ENCODE data around the gene AKT2. TPM values are rescaled to one million over a fixed set of nuclear protein-coding genes. Genes with fewer than 3 reads are reported as not detected.

AKT2 gene
- total RNA-seq, 4 donors from 2014 or later: 63.2 to 266 (median 138) TPM

DNA sequence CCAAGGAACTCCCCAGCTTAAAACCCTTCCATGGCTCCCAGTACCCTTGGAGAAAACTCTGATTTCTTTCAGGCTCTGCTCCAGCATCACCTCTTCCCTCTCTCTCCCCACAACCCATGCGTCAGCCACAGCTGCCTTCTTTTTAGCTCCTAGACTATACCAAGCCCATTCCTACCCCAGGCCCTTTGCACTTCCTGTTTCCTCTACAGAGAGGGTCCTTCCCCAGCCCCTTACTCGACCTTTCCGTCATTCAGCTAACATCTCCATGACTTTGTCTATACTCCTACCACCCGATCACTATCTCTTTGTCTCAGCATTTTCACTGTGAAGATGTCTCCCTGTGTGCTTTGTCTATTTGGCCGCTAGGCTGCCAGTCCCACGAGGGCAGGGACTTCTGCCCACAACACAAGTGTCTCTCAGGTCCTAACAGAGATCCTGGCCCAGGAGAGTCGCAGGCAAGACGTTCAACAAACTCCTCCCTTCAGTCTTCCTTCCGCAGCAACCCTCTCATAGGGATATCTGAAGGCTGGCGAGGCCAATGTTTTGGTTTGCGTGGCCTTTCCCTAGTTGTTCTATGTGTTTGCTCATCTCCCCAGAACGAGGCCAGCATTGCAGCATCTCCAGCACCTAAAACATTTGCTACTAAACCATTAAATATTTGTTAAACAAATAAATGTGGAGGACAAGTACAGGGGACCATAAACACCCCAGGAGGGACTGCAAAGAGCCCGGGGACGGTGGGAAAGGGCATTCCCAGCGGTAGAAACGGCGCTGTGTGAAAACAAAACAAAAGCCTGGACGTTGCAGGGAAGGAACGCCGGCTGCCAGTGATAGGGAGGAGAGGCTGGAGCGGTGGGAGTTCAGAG is 59.5 kb downstream of the AKT2 start:
- H3K9me3 ChIP-seq: no peaks in the 10 kb centered on the region
- DNase-seq: no peak
- peaks cover 63% of the 10 kb centered on the region for H3K27me3 ChIP-seq
- WGBS, 2 donors (ENCODE audit: low coverage in 1 of 2): 26 to 35% methylated on average over 13 to 21 of the region's 21 CpGs
- H3K4me1 ChIP-seq: peaks cover 7 to 18% (median 17%) of the 10 kb centered on the region in 4 donors
- H3K4me3 ChIP-seq: peak overlapping the region in 2 of 4 donors; percentile 7 to 40
- TF ChIP-seq EP300 (IDR thresholded peaks at IDR 0.05; ENCODE audit: low read depth) (no peak), POLR2AphosphoS5 (IDR thresholded peaks at IDR 0.05) (no peak)
- no peak overlapping the region for H3K27ac ChIP-seq
- intact Hi-C loops (cut with DNase I; ENCODE audit: low total_unique reads): no loop called here
- in situ Hi-C loops (cut with MboI; ENCODE audit: low pct_ligation_motif_present in 1 of 4, low pct_unique_long_range_greater_than_20kb in 1 of 4, low sequenced_read_pairs in 3 of 4): loop anchor here (5.0 to 10.0 kb wide), 3 partner anchors 81 to 91 kb away; no protein-coding TSS in a partner anchor
- no peaks in the 10 kb centered on the region for H3K36me3 ChIP-seq

DNA sequence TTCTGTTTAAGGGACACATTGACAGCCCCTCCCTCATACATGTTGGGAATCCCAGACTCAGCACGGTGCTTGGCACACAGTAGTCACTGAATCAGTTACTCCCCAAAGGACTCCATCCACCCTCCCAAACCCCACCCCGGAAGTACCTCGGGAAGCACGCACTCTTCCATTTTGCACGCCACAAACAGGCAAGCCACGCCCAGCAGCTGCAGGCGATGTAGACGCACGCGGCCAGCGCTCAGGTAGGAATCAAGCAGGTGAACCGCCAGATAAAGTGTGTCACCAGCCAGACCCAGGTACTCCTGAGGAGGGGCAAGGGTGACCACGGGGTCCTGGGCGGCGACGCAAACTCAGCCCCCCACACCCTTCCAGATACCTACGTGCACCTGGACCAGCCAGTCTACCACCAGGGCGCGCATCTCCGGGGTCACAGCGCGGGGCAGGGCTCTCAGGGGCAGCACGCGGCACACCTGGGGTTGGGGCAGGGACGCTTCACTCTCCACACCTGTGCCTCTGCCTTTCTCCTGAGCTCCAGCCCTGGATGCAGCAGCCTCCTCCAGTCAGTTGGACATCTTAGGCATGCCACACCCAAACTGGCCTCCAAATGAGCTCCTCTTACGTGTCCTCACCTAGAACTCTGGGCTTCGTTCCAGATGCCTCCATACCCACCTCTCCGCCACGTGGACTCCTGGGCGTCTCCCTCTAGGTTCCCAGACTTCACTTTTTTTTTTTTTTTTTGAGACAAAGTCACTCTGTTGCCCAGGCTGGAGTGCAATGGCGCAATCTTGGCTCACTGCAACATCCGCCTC is 60.6 kb downstream of the AKT2 start:
- Histone ChIP-seq H3K36me3 (no peaks in the 10 kb centered on the region), H3K27me3 (peaks cover 74% of the 10 kb centered on the region), H3K9me3 (no peaks in the 10 kb centered on the region), H3K4me3 (no peak overlapping the region), H3K4me1 (peaks cover 7 to 21% (median 17%) of the 10 kb centered on the region in 4 donors), H3K27ac (no peak overlapping the region)
- no peak for TF ChIP-seq EP300 (IDR thresholded peaks at IDR 0.05; ENCODE audit: low read depth)
- no peak for TF ChIP-seq POLR2AphosphoS5 (IDR thresholded peaks at IDR 0.05)
- TF ChIP-seq, protein P1, sequence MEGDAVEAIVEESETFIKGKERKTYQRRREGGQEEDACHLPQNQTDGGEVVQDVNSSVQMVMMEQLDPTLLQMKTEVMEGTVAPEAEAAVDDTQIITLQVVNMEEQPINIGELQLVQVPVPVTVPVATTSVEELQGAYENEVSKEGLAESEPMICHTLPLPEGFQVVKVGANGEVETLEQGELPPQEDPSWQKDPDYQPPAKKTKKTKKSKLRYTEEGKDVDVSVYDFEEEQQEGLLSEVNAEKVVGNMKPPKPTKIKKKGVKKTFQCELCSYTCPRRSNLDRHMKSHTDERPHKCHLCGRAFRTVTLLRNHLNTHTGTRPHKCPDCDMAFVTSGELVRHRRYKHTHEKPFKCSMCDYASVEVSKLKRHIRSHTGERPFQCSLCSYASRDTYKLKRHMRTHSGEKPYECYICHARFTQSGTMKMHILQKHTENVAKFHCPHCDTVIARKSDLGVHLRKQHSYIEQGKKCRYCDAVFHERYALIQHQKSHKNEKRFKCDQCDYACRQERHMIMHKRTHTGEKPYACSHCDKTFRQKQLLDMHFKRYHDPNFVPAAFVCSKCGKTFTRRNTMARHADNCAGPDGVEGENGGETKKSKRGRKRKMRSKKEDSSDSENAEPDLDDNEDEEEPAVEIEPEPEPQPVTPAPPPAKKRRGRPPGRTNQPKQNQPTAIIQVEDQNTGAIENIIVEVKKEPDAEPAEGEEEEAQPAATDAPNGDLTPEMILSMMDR (IDR thresholded peaks at IDR 0.05): no peak
- TF ChIP-seq POLR2A (IDR thresholded peaks at IDR 0.05): no peak
- in situ Hi-C loops (cut with MboI; ENCODE audit: low pct_ligation_motif_present in 1 of 4, low pct_unique_long_range_greater_than_20kb in 1 of 4, low sequenced_read_pairs in 3 of 4) (loop anchor here (5.0 to 10.0 kb wide), 3 partner anchors 80 to 90 kb away; no protein-coding TSS in a partner anchor), intact Hi-C loops (cut with DNase I; ENCODE audit: low total_unique reads) (no loop called here)
- 60 to 72% methylated on average over 3 to 32 of the region's 32 CpGs for WGBS, 2 donors (ENCODE audit: low coverage in 1 of 2)
- no peak for DNase-seq

DNA sequence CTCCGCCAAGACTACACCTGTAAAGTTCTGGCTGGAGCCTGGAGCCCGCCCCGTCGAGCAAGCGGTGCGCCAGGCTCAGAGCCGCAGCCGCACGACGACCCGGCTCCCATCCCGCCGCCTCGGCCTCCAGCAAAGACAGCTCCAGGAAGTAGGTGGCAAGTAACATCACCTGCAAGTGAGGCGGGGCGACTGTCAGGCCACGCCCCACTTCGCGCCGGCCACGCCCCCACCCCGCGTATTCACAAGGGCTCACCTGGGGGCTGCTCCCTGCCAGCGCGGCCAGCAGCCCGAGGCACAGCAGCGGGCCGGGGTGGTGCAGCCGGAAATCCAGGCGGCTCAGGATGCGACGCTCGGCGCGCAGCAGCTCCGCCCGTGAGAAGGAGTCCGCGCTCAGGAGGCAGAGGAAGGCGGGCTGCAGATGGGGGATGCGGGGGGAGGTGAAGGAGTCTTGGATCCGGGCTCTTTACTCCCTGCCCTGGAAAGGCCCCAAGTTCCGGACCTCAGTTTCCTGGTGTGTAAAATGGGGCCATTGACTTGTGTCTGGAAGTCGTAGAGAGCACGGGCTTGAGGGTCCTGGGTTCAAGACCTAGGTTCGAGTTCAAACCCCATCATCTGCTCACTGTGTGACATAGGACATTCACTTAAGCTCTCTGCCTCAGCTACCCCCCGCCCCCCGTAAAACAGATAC is 61.9 kb downstream of the AKT2 start:
- Histone ChIP-seq H3K27ac (no peak overlapping the region), H3K9me3 (no peaks in the 10 kb centered on the region), H3K27me3 (peaks cover 86% of the 10 kb centered on the region), H3K4me1 (peaks cover 7 to 22% (median 17%) of the 10 kb centered on the region in 4 donors), H3K36me3 (no peaks in the 10 kb centered on the region), H3K4me3 (no peak overlapping the region)
- peak; percentile 67 for DNase-seq
- WGBS, 2 donors (ENCODE audit: low coverage in 1 of 2): 30 to 42% methylated on average over 2 to 42 of the region's 48 CpGs
- TF ChIP-seq EP300 (IDR thresholded peaks at IDR 0.05; ENCODE audit: low read depth) (no peak), POLR2AphosphoS5 (IDR thresholded peaks at IDR 0.05) (peak; percentile 34 to 44 (median 44)), POLR2A (IDR thresholded peaks at IDR 0.05) (peak; percentile 17)
- intact Hi-C loops (cut with DNase I; ENCODE audit: low total_unique reads): no loop called here
- in situ Hi-C loops (cut with MboI; ENCODE audit: low pct_ligation_motif_present in 1 of 4, low pct_unique_long_range_greater_than_20kb in 1 of 4, low sequenced_read_pairs in 3 of 4): loop anchor here in 3 of 4 donors (10.0 kb wide), 2 partner anchors 78 to 88 kb away; no protein-coding TSS in a partner anchor

DNA sequence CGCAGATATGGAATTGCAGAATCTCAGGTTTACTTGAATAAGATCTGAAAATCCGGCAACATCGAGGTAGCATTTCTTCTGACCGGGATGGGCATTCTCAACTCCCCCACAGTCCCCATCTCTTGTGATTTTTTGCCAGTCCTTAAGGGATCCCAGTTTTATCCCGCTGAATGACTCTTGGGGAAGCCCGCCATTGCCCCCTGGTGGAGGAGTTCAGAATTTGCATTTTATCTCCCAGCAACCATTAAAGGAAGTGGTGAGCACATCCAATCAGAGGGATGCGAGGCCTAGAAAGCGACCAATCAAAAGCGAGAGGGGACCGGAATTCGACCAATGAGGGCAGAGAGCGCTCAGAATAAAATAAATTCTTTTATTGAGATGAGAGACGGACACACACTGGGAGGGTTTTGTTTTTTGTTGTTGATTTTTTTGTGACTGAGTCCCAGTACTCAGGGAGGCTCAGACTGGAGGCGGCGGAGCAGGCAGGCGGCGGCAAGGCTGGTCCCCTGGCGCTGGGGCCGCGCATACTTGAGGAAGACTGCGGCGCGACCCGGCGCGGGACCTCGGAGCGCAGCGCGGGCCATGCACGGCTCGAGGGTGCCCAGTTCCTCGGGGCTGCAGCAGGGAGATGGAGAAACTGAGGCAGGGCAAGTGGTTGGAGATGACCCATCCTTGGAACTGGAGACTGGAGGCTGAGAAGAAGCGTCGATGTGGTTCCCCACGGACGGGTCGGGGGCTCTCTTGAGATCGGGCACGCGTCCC is 63.1 kb downstream of the AKT2 start:
- intact Hi-C loops (cut with DNase I; ENCODE audit: low total_unique reads): loop anchor here (2.0 kb wide), 1 partner anchor 29 kb away; no protein-coding TSS in a partner anchor
- peaks cover 7 to 30% (median 26%) of the 10 kb centered on the region in 4 donors for H3K4me1 ChIP-seq
- WGBS, 2 donors (ENCODE audit: low coverage in 1 of 2): 10 to 66% methylated on average over 4 to 41 of the region's 41 CpGs
- H3K27me3 ChIP-seq: peaks cover 87% of the 10 kb centered on the region
- peak; percentile 82 for DNase-seq
- H3K9me3 ChIP-seq: no peaks in the 10 kb centered on the region
- H3K27ac ChIP-seq: no peak overlapping the region
- in situ Hi-C loops (cut with MboI; ENCODE audit: low pct_ligation_motif_present in 1 of 4, low pct_unique_long_range_greater_than_20kb in 1 of 4, low sequenced_read_pairs in 3 of 4): loop anchor here in 3 of 4 donors (10.0 kb wide), 2 partner anchors 77 to 87 kb away; no protein-coding TSS in a partner anchor
- TF ChIP-seq POLR2AphosphoS5 (IDR thresholded peaks at IDR 0.05) (no peak), POLR2A (IDR thresholded peaks at IDR 0.05) (no peak)
- TF ChIP-seq, protein P1 (IDR thresholded peaks at IDR 0.05): peak; percentile 87 to 96 (median 92)
- H3K4me3 ChIP-seq: no peak overlapping the region
- H3K36me3 ChIP-seq: no peaks in the 10 kb centered on the region

Data from transverse colon (tissue), 4 donors.